Esophagus (tissue), 2 donors: ENCODE measurements around the gene ELMO1. TPM values are rescaled to one million over a fixed set of nuclear protein-coding genes. Genes with fewer than 3 reads are reported as not detected.

ENCODE experiments used
- H3K27ac ChIP-seq, 2 donors: one replicate each; pipeline ENCODE4 v1.5.1; 2013; ENCODE audit warnings: low read depth in 2 of 2, mild to moderate bottlenecking in 2 of 2, inconsistent platforms in 1 of 2, low read length in 1 of 2, moderate library complexity in 1 of 2
- H3K27me3 ChIP-seq, 2 donors: one replicate each; pipeline ENCODE4 v1.6.1; 2013; ENCODE audit warnings: low read length in 2 of 2, control low read depth in 1 of 2, mild to moderate bottlenecking in 1 of 2; ENCODE audit not compliant: insufficient read depth in 2 of 2, control insufficient read depth in 1 of 2
- H3K36me3 ChIP-seq, 2 donors: one replicate each; pipeline ENCODE4 v1.6.1; 2013; ENCODE audit warnings: low read length in 1 of 2; ENCODE audit not compliant: control insufficient read depth in 2 of 2, insufficient read depth in 2 of 2
- H3K4me1 ChIP-seq, 2 donors: one replicate each; pipeline ENCODE4 v1.6.1; 2013; ENCODE audit warnings: low read length in 1 of 2; ENCODE audit not compliant: control insufficient read depth in 2 of 2, insufficient read depth in 2 of 2
- H3K4me3 ChIP-seq, 2 donors: one replicate each; pipeline ENCODE4 v1.5.1; 2013; ENCODE audit warnings: low read length in 2 of 2, mild to moderate bottlenecking in 2 of 2, low read depth in 1 of 2, moderate library complexity in 1 of 2
- H3K9me3 ChIP-seq, 2 donors: one replicate each; pipeline ENCODE4 v1.6.1; 2013; ENCODE audit warnings: mild to moderate bottlenecking in 2 of 2, low read depth in 1 of 2, low read length in 1 of 2, moderate library complexity in 1 of 2; ENCODE audit not compliant: control insufficient read depth in 2 of 2, insufficient read depth in 1 of 2
- WGBS, 2 donors: extraction: QIAGEN DNeasy Blood & Tissue Kit; methylation state at CpG; one replicate each; pipeline ENCODE4 v1.1.7; 2013; 5-methylcytosine and 5-hydroxymethylcytosine counted together
- polyA plus RNA-seq, 2 donors: library from polyadenylated mRNA; stranded (reverse); fragments of 200-250 nt; gene quantifications; one replicate each; pipeline ENCODE4 v1.2.3, GENCODE V29; 2013
- donor health status: healthy with polysubstance abuse.
- donor health status: Bipolar disorder and iron deficiency.

ELMO1 gene
- polyA plus RNA-seq, 2 donors, result 1.5 to 2.9 TPM

GRCh38 chr7:37007268-37007667 lies 441.4 kb downstream of the ELMO1 start:
- no peaks in the 10 kb centered on the region for H3K36me3 ChIP-seq
- H3K27ac ChIP-seq, result no peak overlapping the region
- WGBS, 2 donors, result 91 to 92% methylated on average over 4 of the region's 4 CpGs
- H3K4me1 ChIP-seq, result no peaks in the 10 kb centered on the region
- H3K9me3 ChIP-seq, result no peaks in the 10 kb centered on the region
- H3K27me3 ChIP-seq, result no peaks in the 10 kb centered on the region
- no peak overlapping the region for H3K4me3 ChIP-seq

- Histone ChIP-seq H3K4me3 (no peak overlapping the region), H3K9me3 (no peaks in the 10 kb centered on the region), H3K36me3 (no peaks in the 10 kb centered on the region), H3K27ac (no peak overlapping the region), H3K4me1 (no peaks in the 10 kb centered on the region), H3K27me3 (no peaks in the 10 kb centered on the region)
- WGBS, 2 donors, result 91 to 94% methylated on average over 2 of the region's 2 CpGs
Observed at GRCh38 chr7:37006764-37007163, 441.9 kb downstream of the ELMO1 start.

- WGBS, 2 donors, result 63 to 78% methylated on average over 5 of the region's 5 CpGs
- H3K4me3 ChIP-seq, result no peak overlapping the region
- no peaks in the 10 kb centered on the region for H3K9me3 ChIP-seq
- H3K36me3 ChIP-seq, result no peaks in the 10 kb centered on the region
- no peaks in the 10 kb centered on the region for H3K4me1 ChIP-seq
- H3K27ac ChIP-seq, result no peak overlapping the region
- no peaks in the 10 kb centered on the region for H3K27me3 ChIP-seq
Observed at GRCh38 chr7:37000511-37000910, 448.2 kb downstream of the ELMO1 start.

- Histone ChIP-seq H3K27me3 (no peaks in the 10 kb centered on the region), H3K36me3 (no peaks in the 10 kb centered on the region), H3K9me3 (no peaks in the 10 kb centered on the region), H3K4me3 (no peak overlapping the region), H3K4me1 (no peaks in the 10 kb centered on the region), H3K27ac (no peak overlapping the region)
- WGBS, 2 donors, result 57 to 64% methylated on average over 9 of the region's 9 CpGs
Observed at GRCh38 chr7:36999626-37000485, 448.8 kb downstream of the ELMO1 start.

- Histone ChIP-seq H3K27me3 (no peaks in the 10 kb centered on the region), H3K36me3 (no peaks in the 10 kb centered on the region), H3K4me1 (no peaks in the 10 kb centered on the region), H3K27ac (no peak overlapping the region), H3K4me3 (no peak overlapping the region), H3K9me3 (no peaks in the 10 kb centered on the region)
- 67 to 71% methylated on average over 2 of the region's 2 CpGs for WGBS, 2 donors
Observed at GRCh38 chr7:36995776-36996175, 452.9 kb downstream of the ELMO1 start.

- H3K9me3 ChIP-seq, result no peaks in the 10 kb centered on the region
- 57 to 58% methylated on average over 1 of the region's 1 CpG for WGBS, 2 donors
- H3K27ac ChIP-seq, result no peak overlapping the region
- no peaks in the 10 kb centered on the region for H3K27me3 ChIP-seq
- H3K4me1 ChIP-seq, result no peaks in the 10 kb centered on the region
- H3K4me3 ChIP-seq, result no peak overlapping the region
- no peaks in the 10 kb centered on the region for H3K36me3 ChIP-seq
Observed at GRCh38 chr7:36994456-36995112, 454.1 kb downstream of the ELMO1 start.

GRCh38 chr7:36986948-36987724 lies 461.5 kb downstream of the ELMO1 start:
- Histone ChIP-seq H3K27ac (no peak overlapping the region), H3K36me3 (no peaks in the 10 kb centered on the region), H3K4me1 (no peaks in the 10 kb centered on the region), H3K27me3 (no peaks in the 10 kb centered on the region), H3K9me3 (no peaks in the 10 kb centered on the region), H3K4me3 (no peak overlapping the region)
- 57 to 72% methylated on average over 14 of the region's 14 CpGs for WGBS, 2 donors

- Histone ChIP-seq H3K27ac (no peak overlapping the region), H3K4me1 (no peaks in the 10 kb centered on the region), H3K4me3 (no peak overlapping the region), H3K9me3 (no peaks in the 10 kb centered on the region), H3K27me3 (no peaks in the 10 kb centered on the region), H3K36me3 (no peaks in the 10 kb centered on the region)
- 51 to 64% methylated on average over 5 of the region's 5 CpGs for WGBS, 2 donors
Observed at GRCh38 chr7:36986511-36986933, 462.1 kb downstream of the ELMO1 start.

GRCh38 chr7:36985866-36986400 lies 462.7 kb downstream of the ELMO1 start:
- H3K4me3 ChIP-seq, result no peak overlapping the region
- no peaks in the 10 kb centered on the region for H3K36me3 ChIP-seq
- H3K27me3 ChIP-seq, result no peaks in the 10 kb centered on the region
- H3K9me3 ChIP-seq, result no peaks in the 10 kb centered on the region
- WGBS, 2 donors, result 79 to 85% methylated on average over 13 of the region's 13 CpGs
- H3K4me1 ChIP-seq, result no peaks in the 10 kb centered on the region
- no peak overlapping the region for H3K27ac ChIP-seq
